NCI-H2196 (cell line): ENCODE data around the gene LGALS3.
"Not testable (repeated sequence)": the region's sequence is repeated elsewhere in the genome, so short reads cannot be mapped to it uniquely, and the experiment has no call there.

Experiments
- DNase-seq: peaks from one replicate; lab custom pipeline; 2025; ENCODE audit not compliant: unreplicated experiment; lab: John Stamatoyannopoulos, UW

LGALS3 gene

GRCh38 chr14:55129086-55129427, at the start of gene LGALS3:
Gene LGALS3 (plus strand): TSS chr14:55129252. CDS start chr14:55137374, 8,122 bp downstream.
- DNase-seq, result no peak

GRCh38 chr14:55079961-55080360, 49.1 kb upstream of the LGALS3 start:
- DNase-seq, result not testable (repeated sequence)

GRCh38 chr14:55084401-55085059, 44.5 kb upstream of the LGALS3 start:
- no peak for DNase-seq

GRCh38 chr14:55085060-55085660, 43.9 kb upstream of the LGALS3 start:
- DNase-seq, result no peak

GRCh38 chr14:55086938-55087337, 42.1 kb upstream of the LGALS3 start:
- DNase-seq, result no peak

GRCh38 chr14:55088356-55088755, 40.7 kb upstream of the LGALS3 start:
- DNase-seq, result no peak

- no peak for DNase-seq
These were observed 36.7 kb upstream of the LGALS3 start for GRCh38 chr14:55092341-55092740.

GRCh38 chr14:55094292-55095157, 34.5 kb upstream of the LGALS3 start:
- no peak for DNase-seq

GRCh38 chr14:55097881-55098560, 31.0 kb upstream of the LGALS3 start:
- DNase-seq, result peak; percentile 17

- DNase-seq, result no peak
These were observed 30.5 kb upstream of the LGALS3 start for GRCh38 chr14:55098561-55098898.

GRCh38 chr14:55099756-55100155, 29.3 kb upstream of the LGALS3 start:
- no peak for DNase-seq

GRCh38 chr14:55101698-55102097, 27.4 kb upstream of the LGALS3 start:
- no peak for DNase-seq

GRCh38 chr14:55102141-55102621, 26.9 kb upstream of the LGALS3 start:
- DNase-seq, result peak; percentile 92

GRCh38 chr14:55103005-55103640, 25.9 kb upstream of the LGALS3 start:
- DNase-seq, result peak; percentile 77

- DNase-seq, result no peak
These were observed 24.8 kb upstream of the LGALS3 start for GRCh38 chr14:55103971-55104954.

GRCh38 chr14:55105991-55106390, 23.1 kb upstream of the LGALS3 start:
- no peak for DNase-seq

GRCh38 chr14:55107766-55108554, 21.1 kb upstream of the LGALS3 start:
- DNase-seq, result no peak

GRCh38 chr14:55109836-55110235, 19.2 kb upstream of the LGALS3 start:
- no peak for DNase-seq

- no peak for DNase-seq
These were observed 17.8 kb upstream of the LGALS3 start for GRCh38 chr14:55111122-55111708.
